ENCODE data around the gene MAN2C1.
"Not testable (repeated sequence)": the region's sequence is repeated elsewhere in the genome, so short reads cannot be mapped to it uniquely, and the experiment has no call there.

The MAN2C1 gene

GRCh38 chr15:75346796-75347221 is 21.6 kb downstream of the MAN2C1 start, which contains the start of gene NEIL1:
Gene NEIL1, plus strand, starts transcription at chr15:75347039. Its CDS starts 1,867 bp downstream, at chr15:75348906.
- peak; percentile 27 for DNase-seq (ENCODE audit: low spot score)

GRCh38 chr15:75343953-75344352 is 24.5 kb downstream of the MAN2C1 start:
- peak; percentile 6 for DNase-seq (ENCODE audit: low spot score)

GRCh38 chr15:75342221-75342620 is 26.2 kb downstream of the MAN2C1 start:
- no peak for DNase-seq (ENCODE audit: low spot score)

- DNase-seq (ENCODE audit: low spot score), result no peak
Measured at GRCh38 chr15:75339531-75340240, 28.7 kb downstream of the MAN2C1 start.

- no peak for DNase-seq (ENCODE audit: low spot score)
Measured at GRCh38 chr15:75338661-75339240, 29.7 kb downstream of the MAN2C1 start.

GRCh38 chr15:75335705-75336355 is 32.6 kb downstream of the MAN2C1 start, which contains the start of gene COMMD4:
Gene COMMD4, plus strand, starts transcription at chr15:75336063. Its CDS starts 27 bp downstream, at chr15:75336090.
- peak; percentile 84 for DNase-seq (ENCODE audit: low spot score)

GRCh38 chr15:75335313-75335704 is 33.1 kb downstream of the MAN2C1 start:
- DNase-seq (ENCODE audit: low spot score), result no peak

GRCh38 chr15:75333654-75334419 is 34.6 kb downstream of the MAN2C1 start:
- DNase-seq (ENCODE audit: low spot score), result not testable (repeated sequence)

GRCh38 chr15:75332093-75332492 is 36.3 kb downstream of the MAN2C1 start:
- DNase-seq (ENCODE audit: low spot score), result not testable (repeated sequence)

GRCh38 chr15:75329571-75329970 is 38.8 kb downstream of the MAN2C1 start:
- DNase-seq (ENCODE audit: low spot score), result no peak

GRCh38 chr15:75328493-75329314 is 39.7 kb downstream of the MAN2C1 start:
- DNase-seq (ENCODE audit: low spot score), result no peak

GRCh38 chr15:75327491-75327890 is 40.9 kb downstream of the MAN2C1 start:
- no peak for DNase-seq (ENCODE audit: low spot score)

GRCh38 chr15:75327005-75327404 is 41.4 kb downstream of the MAN2C1 start:
- no peak for DNase-seq (ENCODE audit: low spot score)

GRCh38 chr15:75325922-75326321 is 42.5 kb downstream of the MAN2C1 start:
- DNase-seq (ENCODE audit: low spot score), result no peak

- DNase-seq (ENCODE audit: low spot score), result no peak
Measured at GRCh38 chr15:75321711-75322110, 46.7 kb downstream of the MAN2C1 start.

GRCh38 chr15:75319231-75319897 is 49.0 kb downstream of the MAN2C1 start:
- not testable (repeated sequence) for DNase-seq (ENCODE audit: low spot score)

- no peak for DNase-seq (ENCODE audit: low spot score)
Measured at GRCh38 chr15:75314552-75315290, 53.7 kb downstream of the MAN2C1 start.

- DNase-seq (ENCODE audit: low spot score), result no peak
Measured at GRCh38 chr15:75313116-75313845, 55.1 kb downstream of the MAN2C1 start.

GRCh38 chr15:75312548-75312947 is 55.9 kb downstream of the MAN2C1 start:
- not testable (repeated sequence) for DNase-seq (ENCODE audit: low spot score)
